ENCODE results near the gene DNAJB12. TPM values are rescaled to one million over a fixed set of nuclear protein-coding genes. Genes with fewer than 3 reads are reported as not detected.
A peak's percentile ranks its signal among the peaks of the same experiment; 100 is the strongest.

The DNAJB12 gene
- total RNA-seq, 6 experiments from 2014 or later = 36.3 to 42.5 (median 39.0) TPM

DNA sequence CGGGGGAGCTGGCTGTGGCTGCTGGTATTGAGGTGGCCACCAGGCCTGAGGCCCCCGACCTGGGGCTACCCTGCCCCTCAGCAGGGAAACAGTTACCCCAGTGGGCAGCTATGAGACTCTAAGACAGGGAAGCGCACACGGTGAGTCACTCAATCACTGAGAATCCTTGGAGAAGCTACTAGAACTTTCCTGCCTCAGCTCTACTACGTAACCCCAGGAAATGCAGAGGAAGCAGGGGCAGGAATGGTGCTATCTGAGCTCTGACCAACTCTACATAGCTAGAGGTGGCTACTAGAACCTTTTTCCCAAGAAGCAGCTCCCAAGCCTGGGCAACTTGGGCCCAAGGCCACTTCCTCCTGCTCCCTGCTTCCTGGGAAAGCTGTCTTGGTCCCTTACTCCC lies 11.8 kb downstream of the DNAJB12 start:
- no peak for DNase-seq
- peaks cover 2% of the 10 kb centered on the region; the same call in 1 of the 2 replicates for H3K27me3 Mint-ChIP-seq (ENCODE audit: insufficient read depth)
- 0 out of 2 replicates have a peak, but pooled peaks cover 1% of the 10 kb centered on the region for H3K4me1 Mint-ChIP-seq (ENCODE audit: low read depth)
- no peak overlapping the region for H3K27ac Mint-ChIP-seq
- TF ChIP-seq, protein P1, sequence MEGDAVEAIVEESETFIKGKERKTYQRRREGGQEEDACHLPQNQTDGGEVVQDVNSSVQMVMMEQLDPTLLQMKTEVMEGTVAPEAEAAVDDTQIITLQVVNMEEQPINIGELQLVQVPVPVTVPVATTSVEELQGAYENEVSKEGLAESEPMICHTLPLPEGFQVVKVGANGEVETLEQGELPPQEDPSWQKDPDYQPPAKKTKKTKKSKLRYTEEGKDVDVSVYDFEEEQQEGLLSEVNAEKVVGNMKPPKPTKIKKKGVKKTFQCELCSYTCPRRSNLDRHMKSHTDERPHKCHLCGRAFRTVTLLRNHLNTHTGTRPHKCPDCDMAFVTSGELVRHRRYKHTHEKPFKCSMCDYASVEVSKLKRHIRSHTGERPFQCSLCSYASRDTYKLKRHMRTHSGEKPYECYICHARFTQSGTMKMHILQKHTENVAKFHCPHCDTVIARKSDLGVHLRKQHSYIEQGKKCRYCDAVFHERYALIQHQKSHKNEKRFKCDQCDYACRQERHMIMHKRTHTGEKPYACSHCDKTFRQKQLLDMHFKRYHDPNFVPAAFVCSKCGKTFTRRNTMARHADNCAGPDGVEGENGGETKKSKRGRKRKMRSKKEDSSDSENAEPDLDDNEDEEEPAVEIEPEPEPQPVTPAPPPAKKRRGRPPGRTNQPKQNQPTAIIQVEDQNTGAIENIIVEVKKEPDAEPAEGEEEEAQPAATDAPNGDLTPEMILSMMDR (IDR thresholded peaks at IDR 0.05) = no peak
- no peaks in the 10 kb centered on the region; the same call in 1 of the 2 replicates for H3K36me3 Mint-ChIP-seq (ENCODE audit: low read depth)
- no peak overlapping the region for H3K4me3 Mint-ChIP-seq
- no peaks in the 10 kb centered on the region for H3K9me3 Mint-ChIP-seq

DNA sequence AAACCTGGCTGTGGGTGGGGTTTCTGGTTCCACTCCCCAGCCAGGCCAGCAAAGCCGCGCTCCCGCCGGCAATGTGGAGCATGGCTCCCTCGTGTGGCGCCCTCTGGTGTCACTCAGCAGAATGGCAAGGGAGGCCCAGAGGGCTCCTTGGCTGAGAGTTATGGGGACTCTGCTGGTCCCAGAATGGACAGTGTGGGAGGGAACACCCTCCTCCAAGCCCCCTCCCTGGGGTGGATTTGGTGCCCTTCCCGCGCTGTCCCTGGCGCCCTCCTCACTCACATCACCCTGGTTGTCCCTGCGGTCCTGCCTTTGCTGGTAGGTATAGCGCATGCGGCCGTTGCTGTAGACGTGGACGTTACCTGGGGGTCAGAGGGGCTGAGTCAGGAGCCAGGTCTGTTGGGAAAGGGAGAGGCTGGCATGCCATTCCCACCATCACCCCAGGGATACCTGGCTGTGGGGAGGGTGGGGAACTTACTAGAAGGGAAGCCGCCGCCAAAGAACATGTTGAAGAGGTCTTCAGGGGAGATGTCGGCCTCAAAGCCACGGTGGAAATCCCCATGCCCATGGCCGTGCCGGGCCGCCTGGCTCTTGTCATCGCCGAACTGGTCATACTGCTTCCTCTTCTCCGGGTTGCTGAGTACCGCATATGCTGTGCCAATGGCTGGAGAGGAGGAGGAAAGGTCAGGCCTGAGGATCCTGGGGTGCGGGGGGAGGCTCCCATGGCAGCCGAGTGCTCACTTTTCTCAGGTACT lies 14.0 kb downstream of the DNAJB12 start:
- peaks cover 2% of the 10 kb centered on the region; the same call in 1 of the 2 replicates for H3K27me3 Mint-ChIP-seq (ENCODE audit: insufficient read depth)
- H3K4me1 Mint-ChIP-seq (ENCODE audit: low read depth) = peaks cover 12% of the 10 kb centered on the region
- no peaks in the 10 kb centered on the region for H3K9me3 Mint-ChIP-seq
- peak; percentile 54 for DNase-seq
- no peak overlapping the region for H3K27ac Mint-ChIP-seq
- no peak overlapping the region for H3K4me3 Mint-ChIP-seq
- H3K36me3 Mint-ChIP-seq (ENCODE audit: low read depth) = peaks cover 3% of the 10 kb centered on the region; the same call in 1 of the 2 replicates
- TF ChIP-seq, protein P1 (IDR thresholded peaks at IDR 0.05) = peak; percentile 98

DNA sequence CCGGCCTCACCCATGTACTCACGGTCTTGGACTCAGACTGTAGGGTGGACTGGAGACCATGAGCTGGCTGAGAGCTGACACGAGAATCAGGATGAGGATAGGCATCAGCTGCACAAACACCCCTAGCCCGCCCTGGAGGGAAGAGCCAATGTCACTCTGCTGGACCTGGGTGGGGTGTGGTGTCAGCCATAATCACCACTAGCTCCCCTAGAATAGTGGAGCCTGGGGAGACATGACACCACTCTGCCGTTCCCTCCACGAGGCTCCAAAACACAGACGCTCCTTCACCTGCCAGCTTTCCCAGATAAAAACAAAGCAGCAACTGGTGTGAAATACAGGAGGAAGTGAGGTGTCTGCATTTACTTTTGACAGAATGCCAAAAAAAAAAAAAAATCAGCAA lies 16.5 kb downstream of the DNAJB12 start:
- H3K4me1 Mint-ChIP-seq (ENCODE audit: low read depth) = peaks cover 20% of the 10 kb centered on the region
- TF ChIP-seq, protein P1 (IDR thresholded peaks at IDR 0.05) = no peak
- H3K27ac Mint-ChIP-seq = no peak overlapping the region; the same call in 1 of the 2 replicates
- H3K36me3 Mint-ChIP-seq (ENCODE audit: low read depth) = peaks cover 13% of the 10 kb centered on the region
- DNase-seq = no peak
- peaks cover 3% of the 10 kb centered on the region; the same call in 1 of the 2 replicates for H3K27me3 Mint-ChIP-seq (ENCODE audit: insufficient read depth)
- no peak overlapping the region for H3K4me3 Mint-ChIP-seq
- no peaks in the 10 kb centered on the region for H3K9me3 Mint-ChIP-seq

DNA sequence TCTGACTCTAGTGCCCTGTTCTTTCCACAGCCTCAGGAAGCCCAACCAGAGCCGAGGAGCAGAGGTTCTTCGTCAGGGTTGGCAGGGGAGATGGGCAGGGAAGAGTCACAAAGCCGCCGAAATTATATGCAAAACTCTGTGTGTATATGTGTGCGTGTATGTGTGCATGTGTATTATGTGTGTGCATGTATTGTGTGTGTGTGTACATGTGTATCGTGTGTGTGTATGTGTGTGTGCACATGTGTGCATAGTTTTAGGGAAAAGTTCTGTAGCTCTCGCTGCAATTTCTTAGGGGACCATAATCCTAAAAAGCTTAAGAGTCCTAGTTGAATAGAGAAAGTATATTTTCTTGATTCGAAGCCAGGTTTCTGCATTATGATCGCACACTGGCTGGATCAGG lies 17.0 kb downstream of the DNAJB12 start:
- Mint-ChIP-seq H3K36me3 (ENCODE audit: low read depth) (peaks cover 13% of the 10 kb centered on the region), H3K4me1 (ENCODE audit: low read depth) (peaks cover 20% of the 10 kb centered on the region), H3K4me3 (no peak overlapping the region), H3K9me3 (no peaks in the 10 kb centered on the region), H3K27ac (no peak overlapping the region), H3K27me3 (ENCODE audit: insufficient read depth) (peaks cover 3% of the 10 kb centered on the region; the same call in 1 of the 2 replicates)
- no peak for DNase-seq
- TF ChIP-seq, protein P1 (IDR thresholded peaks at IDR 0.05) = no peak

DNA sequence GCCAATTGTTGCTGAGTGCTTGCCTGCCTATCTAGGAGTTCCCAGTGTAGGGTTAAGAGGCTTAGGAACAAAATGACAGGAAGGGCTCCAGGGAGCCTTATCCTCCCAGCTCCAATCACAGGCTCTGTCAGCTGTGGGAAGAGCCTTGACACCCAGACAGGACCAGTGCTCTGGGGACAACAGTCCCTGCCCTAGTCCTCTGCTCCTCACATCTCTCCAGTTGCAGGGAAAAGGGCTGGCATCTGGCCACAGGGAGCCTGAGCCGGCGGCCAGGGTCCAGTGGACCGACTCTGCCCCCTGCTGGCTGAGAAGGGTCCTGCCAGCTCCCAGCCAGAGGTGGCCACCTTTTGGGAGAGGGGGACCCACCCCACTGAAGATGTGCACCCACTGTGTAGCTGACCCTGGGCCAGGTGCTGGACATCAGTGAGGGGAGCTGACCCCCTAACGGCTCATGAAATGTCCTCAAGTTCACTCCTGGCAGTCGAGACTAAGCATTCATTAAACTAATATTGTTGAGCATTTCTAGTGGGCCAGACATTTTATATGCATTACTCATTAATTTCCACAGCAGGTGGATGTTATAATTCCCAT lies 17.6 kb downstream of the DNAJB12 start:
- TF ChIP-seq, protein P1 (IDR thresholded peaks at IDR 0.05) = peak; percentile 99
- Mint-ChIP-seq H3K27me3 (ENCODE audit: insufficient read depth) (peaks cover 2% of the 10 kb centered on the region; the same call in 1 of the 2 replicates), H3K4me1 (ENCODE audit: low read depth) (peaks cover 20% of the 10 kb centered on the region), H3K4me3 (no peak overlapping the region), H3K36me3 (ENCODE audit: low read depth) (peaks cover 13% of the 10 kb centered on the region), H3K9me3 (no peaks in the 10 kb centered on the region), H3K27ac (no peak overlapping the region)
- DNase-seq = peak; percentile 42

Data from HFFc6 (cell line).